SK-N-SH (cell line): ENCODE results near the gene NUP35. TPM values are rescaled to one million over a fixed set of nuclear protein-coding genes. Genes with fewer than 3 reads are reported as not detected.

Experiments used
- CTCF ChIA-PET: fragments of 300-600, 350-600 bp; formaldehyde crosslinking; extraction: SDS; loops from one replicate; lab custom pipeline; 2021; lab: Yijun Ruan, JAX
- POLR2A ChIA-PET: fragments of 350-600 bp; sonication (Branson Sonifier 250); formaldehyde crosslinking; extraction: SDS; loops from one replicate; lab custom pipeline; 2020; ENCODE audit warnings: antibody characterized with exemption, inconsistent platforms; lab: Yijun Ruan, JAX
- DNase-seq: peaks from one replicate; pipeline ENCODE4 v3.0.0; 2012
- H2AFZ ChIP-seq: fragments of 200-600 bp; sonication (generic); 2 replicates; pipeline ENCODE4 v1.8.1; 2016; ENCODE audit warnings: antibody characterized with exemption, mild to moderate bottlenecking, low read depth
- H3F3A ChIP-seq: fragments of 200-600 bp; sonication (generic); replicated peaks from 2 replicates; pipeline ENCODE3; 2016; ENCODE audit warnings: antibody characterized with exemption, mild to moderate bottlenecking; ENCODE audit not compliant: insufficient read depth
- H3K27ac ChIP-seq, 2 experiments: fragments of 200-500 bp in 1 of 2; fragments of 200-600 bp in 1 of 2; sonication (Bioruptor generic) in 1 of 2; sonication (generic), shearing (Covaris generic) in 1 of 2; 2 replicates each; pipeline versions ENCODE4 v1.5.1 to v1.6.1; 2014 to 2016; ENCODE audit warnings: low read depth in 2 of 2, inconsistent platforms in 1 of 2, low read length in 1 of 2, mild to moderate bottlenecking in 1 of 2, mixed read lengths in 1 of 2
- H3K27me3 ChIP-seq: fragments of 200-600 bp; sonication (generic), shearing (Covaris generic); 2 replicates; pipeline ENCODE4 v1.6.1; 2016; ENCODE audit warnings: mixed run types; ENCODE audit not compliant: insufficient read depth
- H3K36me3 ChIP-seq, 2 experiments: fragments of 200-500 bp in 1 of 2; fragments of 200-600 bp in 1 of 2; sonication (Bioruptor generic) in 1 of 2; sonication (generic) in 1 of 2; replicated peaks in 1 of 2; 2 replicates each; pipeline versions ENCODE3 to v1.5.1; 2014 to 2016; ENCODE audit warnings: low read length in 1 of 2, mild to moderate bottlenecking in 1 of 2; ENCODE audit not compliant: insufficient read depth in 2 of 2, control insufficient read depth in 1 of 2
- H3K4me1 ChIP-seq, 2 experiments: fragments of 200-500 bp in 1 of 2; fragments of 200-600 bp in 1 of 2; sonication (Bioruptor generic) in 1 of 2; sonication (generic), shearing (Covaris generic) in 1 of 2; 2 replicates each; pipeline versions ENCODE4 v1.5.1 to v1.6.1; 2014 to 2016; ENCODE audit warnings: low read depth in 1 of 2, low read length in 1 of 2, mixed run types in 1 of 2; ENCODE audit not compliant: insufficient read depth in 2 of 2, control insufficient read depth in 1 of 2
- H3K4me2 ChIP-seq: fragments of 200-600 bp; sonication (generic), shearing (Covaris generic); 2 replicates; pipeline ENCODE4 v1.6.1; 2017; ENCODE audit warnings: mixed run types
- H3K4me3 ChIP-seq, 2 experiments: fragments of 200-500 bp in 1 of 2; fragments of 200-600 bp in 1 of 2; sonication (Bioruptor generic) in 1 of 2; sonication (generic), shearing (Covaris generic) in 1 of 2; 2 replicates each; pipeline versions ENCODE4 v1.5.1 to v1.8.1; 2014 to 2016; ENCODE audit warnings: low read depth in 2 of 2, inconsistent platforms in 1 of 2, low read length in 1 of 2, mild to moderate bottlenecking in 1 of 2, mixed read lengths in 1 of 2, moderate library complexity in 1 of 2
- H3K79me2 ChIP-seq: fragments of 200-600 bp; sonication (generic); 2 replicates; pipeline ENCODE4 v1.8.1; 2017; ENCODE audit warnings: mild to moderate bottlenecking; ENCODE audit not compliant: insufficient read depth
- H3K9ac ChIP-seq: fragments of 200-600 bp; sonication (generic); 2 replicates; pipeline ENCODE4 v1.6.1; 2017; ENCODE audit warnings: mixed run types
- H3K9me2 ChIP-seq: fragments of 200-600 bp; sonication (generic); 2 replicates; pipeline ENCODE4 v1.6.1; 2017; ENCODE audit warnings: mixed run types
- H3K9me3 ChIP-seq: fragments of 200-600 bp; sonication (generic); 2 replicates; pipeline ENCODE4 v1.6.1; 2017; ENCODE audit warnings: mixed run types, mild to moderate bottlenecking, moderate library complexity
- H4K20me1 ChIP-seq: fragments of 200-600 bp; sonication (generic); 2 replicates; pipeline ENCODE4 v1.6.1; 2017; ENCODE audit warnings: mild to moderate bottlenecking, mixed run types; ENCODE audit not compliant: insufficient read depth
- CHD2 ChIP-seq: fragments of 150-350 bp; IDR thresholded peaks from 2 replicates; pipeline ENCODE4 v1.6.1; 2018; ENCODE audit warnings: low read length; ENCODE audit not compliant: partially characterized antibody
- CTCF ChIP-seq: fragments of 200-600 bp; sonication (generic); IDR thresholded peaks from 2 replicates; pipeline ENCODE4 v1.6.1; 2017; ENCODE audit warnings: antibody characterized with exemption, mild to moderate bottlenecking, moderate library complexity
- ELF1 ChIP-seq: IDR thresholded peaks from 2 replicates; pipeline ENCODE4 v1.4.0; 2012
- EZH2phosphoT487 ChIP-seq: fragments of 200-600 bp; sonication (generic); IDR thresholded peaks from 2 replicates; pipeline ENCODE4 v1.6.1; 2017; ENCODE audit warnings: low read depth, mixed run types, mild to moderate bottlenecking, antibody characterized with exemption, moderate library complexity, borderline replicate concordance
- FOXJ3 ChIP-seq: sonication (generic); formaldehyde crosslinking; IDR thresholded peaks from 2 replicates; pipeline ENCODE4 v1.5.1; 2020; ENCODE audit warnings: mild to moderate bottlenecking, missing genetic modification reagents
- FOXM1 ChIP-seq: IDR thresholded peaks from 2 replicates; pipeline ENCODE4 v1.4.0; 2012; ENCODE audit warnings: low read depth, mild to moderate bottlenecking
- GABPA ChIP-seq: IDR thresholded peaks from 2 replicates; pipeline ENCODE4 v1.4.0; 2012; ENCODE audit warnings: low read depth, mild to moderate bottlenecking
- GATA2 ChIP-seq: sonication (generic); formaldehyde crosslinking; IDR thresholded peaks from 2 replicates; pipeline ENCODE4 v1.5.0; 2020; ENCODE audit warnings: mild to moderate bottlenecking, missing genetic modification reagents
- JUND ChIP-seq: IDR thresholded peaks from 2 replicates; pipeline ENCODE4 v1.4.0; 2012
- MEF2A ChIP-seq: IDR thresholded peaks from 2 replicates; pipeline ENCODE4 v1.4.0; 2012; ENCODE audit warnings: low read depth, borderline replicate concordance
- NFIC ChIP-seq: IDR thresholded peaks from 2 replicates; pipeline ENCODE4 v1.4.0; 2012; ENCODE audit warnings: borderline replicate concordance
- NRF1 ChIP-seq: IDR thresholded peaks from 2 replicates; pipeline ENCODE4 v1.6.1; 2012; ENCODE audit warnings: low read depth, mild to moderate bottlenecking, low read length
- PBX3 ChIP-seq: IDR thresholded peaks from 2 replicates; pipeline ENCODE4; 2012
- RCOR1 ChIP-seq: fragments of 150-350 bp; IDR thresholded peaks from 2 replicates; pipeline ENCODE4 v1.6.1; 2017; ENCODE audit warnings: antibody characterized with exemption, low read length
- REST ChIP-seq: IDR thresholded peaks from 2 replicates; pipeline ENCODE4 v1.6.1; 2012; ENCODE audit warnings: mild to moderate bottlenecking, low read depth, low read length, moderate library complexity
- RXRA ChIP-seq: IDR thresholded peaks from 2 replicates; pipeline ENCODE4 v1.4.0; 2012; ENCODE audit warnings: low read depth, mild to moderate bottlenecking, borderline replicate concordance
- SIN3A ChIP-seq: IDR thresholded peaks from 2 replicates; pipeline ENCODE4 v1.6.1; 2012; ENCODE audit warnings: low read depth, mild to moderate bottlenecking, low read length, moderate library complexity, borderline replicate concordance
- SMC3 ChIP-seq: IDR thresholded peaks from 2 replicates; pipeline ENCODE4 v1.6.1; 2012; ENCODE audit warnings: low read depth, low read length, improper control_type of control experiment
- TAF1 ChIP-seq: IDR thresholded peaks from 2 replicates; pipeline ENCODE4 v1.6.1; 2012; ENCODE audit warnings: low read depth, mild to moderate bottlenecking, low read length, moderate library complexity, borderline replicate concordance
- TCF12 ChIP-seq: IDR thresholded peaks from 2 replicates; pipeline ENCODE4 v1.4.0; 2012
- TEAD4 ChIP-seq: IDR thresholded peaks from 2 replicates; pipeline ENCODE4 v1.4.0; 2012; ENCODE audit warnings: mild to moderate bottlenecking, borderline replicate concordance; ENCODE audit not compliant: insufficient read depth
- USF1 ChIP-seq: IDR thresholded peaks from 2 replicates; pipeline ENCODE4 v1.4.0; 2012; ENCODE audit warnings: low read depth, borderline replicate concordance
- YY1 ChIP-seq: IDR thresholded peaks from 2 replicates; pipeline ENCODE4 v1.4.0; 2012; ENCODE audit warnings: low read depth, mild to moderate bottlenecking
- ZBTB33 ChIP-seq: IDR thresholded peaks from 2 replicates; pipeline ENCODE4 v1.4.0; 2012; ENCODE audit warnings: low read depth, borderline replicate concordance
- WGBS: methylation state at CpG from one replicate; pipeline ENCODE4 v1.1.6; 2017; ENCODE audit warnings: low lambda C conversion rate; 5-methylcytosine and 5-hydroxymethylcytosine counted together
- polyA plus RNA-seq, 3 experiments: library from polyadenylated mRNA; depleted of rRNA; stranded (reverse); fragments of >200 nt; gene quantifications; 2 replicates each; pipeline ENCODE4 v1.2.3, GENCODE V29; 2012

NUP35 gene
- polyA plus RNA-seq, 1 of the 3 experiments (the other 2 are of a cell fraction) = 9.1 TPM

DNA sequence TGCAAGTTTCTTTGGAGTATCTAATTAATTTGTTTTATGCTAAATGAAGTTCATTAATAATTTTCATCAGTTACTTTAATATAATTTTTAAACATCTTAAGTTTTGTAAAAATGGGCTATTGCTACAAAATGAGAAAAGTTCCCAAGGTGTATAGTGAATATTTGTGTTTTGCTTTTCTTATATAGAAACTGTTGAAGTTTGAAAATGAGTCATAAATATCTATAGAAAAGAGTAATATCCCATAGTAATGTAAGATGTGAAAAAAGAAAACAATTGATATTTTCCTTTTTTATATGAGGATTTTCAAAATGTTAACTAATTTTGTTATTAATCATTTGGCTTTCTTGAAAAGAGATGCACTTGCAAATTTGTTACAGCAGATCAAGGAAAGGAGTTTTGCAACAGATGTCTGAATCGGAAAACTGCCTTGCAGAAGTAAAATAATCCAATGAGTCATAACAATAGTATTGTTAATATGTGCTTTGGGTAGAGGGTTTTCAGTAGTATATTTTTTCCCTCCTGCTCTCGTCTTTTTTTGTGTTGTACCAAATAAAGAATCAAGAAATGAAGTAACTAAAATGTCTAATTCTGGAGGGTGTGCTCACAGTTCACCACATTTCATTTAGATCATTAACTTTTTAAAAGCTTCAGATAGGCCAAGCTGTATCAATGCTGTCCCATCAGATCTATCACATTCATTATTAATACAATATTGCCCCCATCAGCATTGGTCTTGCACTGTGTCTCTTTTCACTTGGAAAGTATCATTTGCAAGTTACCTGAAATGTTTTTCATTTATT is 30.2 kb upstream of the NUP35 start:
- no peaks in the 10 kb centered on the region for H3K79me2 ChIP-seq
- H3F3A ChIP-seq = no peaks in the 10 kb centered on the region
- H3K27ac ChIP-seq = no peak overlapping the region
- 0 out of 2 replicates have a peak overlapping the region, but pooled peaks have one; percentile 19 for H2AFZ ChIP-seq
- no peak for DNase-seq
- H3K36me3 ChIP-seq = no peaks in the 10 kb centered on the region
- no peaks in the 10 kb centered on the region for H3K27me3 ChIP-seq
- H3K9me2 ChIP-seq = no peaks in the 10 kb centered on the region
- peaks cover 0 to 7% of the 10 kb centered on the region in 2 experiments; a peak in 2 of 4 replicates for H3K4me1 ChIP-seq
- no peaks in the 10 kb centered on the region for H3K9me3 ChIP-seq
- CTCF ChIA-PET = interaction anchor here (2.0 kb wide), 1 partner anchor 9 kb away, joined by 5 read pairs; no protein-coding TSS in a partner anchor
- peak overlapping the region; percentile 41 for H3K4me2 ChIP-seq
- no peak overlapping the region for H3K4me3 ChIP-seq
- no peaks in the 10 kb centered on the region for H4K20me1 ChIP-seq
- WGBS = 12% methylated on average over 2 of the region's 2 CpGs
- POLR2A ChIA-PET = no interaction called here
- no peak overlapping the region for H3K9ac ChIP-seq
- TF ChIP-seq CHD2 (no peak), TCF12 (peak; percentile 46; the same call in 1 of the 2 replicates), NRF1 (no peak), SIN3A (no peak), ZBTB33 (no peak), REST (no peak), FOXJ3 (CRISPR knock-in tag) (no peak), NFIC (no peak), MEF2A (no peak), GATA2 (CRISPR knock-in tag) (no peak), FOXM1 (no peak), TEAD4 (no peak), CTCF (peak; percentile 50), RCOR1 (no peak), PBX3 (no peak), SMC3 (no peak), GABPA (no peak), TAF1 (no peak), USF1 (no peak), ELF1 (no peak), JUND (peak; percentile 52; the same call in 1 of the 2 replicates), RXRA (no peak), YY1 (no peak), EZH2phosphoT487 (no peak)
